Stimulated activated CD4-positive, alpha-beta T cell treated with anti-CD3 and anti-CD28 coated beads, Interleukin-12 subunit alpha, Interleukin-12 subunit beta, amount 100 ng/mL, for 24 hours (primary cell): ENCODE measurements around the gene ASB16.
A peak's percentile ranks its signal among the peaks of the same experiment; 100 is the strongest.

Experiments
- DNase-seq, 2 experiments: peaks; one replicate each; pipeline ENCODE4 v3.0.0-alpha.2; 2020; ENCODE audit warnings: low read depth in 2 of 2

ASB16 gene

DNA sequence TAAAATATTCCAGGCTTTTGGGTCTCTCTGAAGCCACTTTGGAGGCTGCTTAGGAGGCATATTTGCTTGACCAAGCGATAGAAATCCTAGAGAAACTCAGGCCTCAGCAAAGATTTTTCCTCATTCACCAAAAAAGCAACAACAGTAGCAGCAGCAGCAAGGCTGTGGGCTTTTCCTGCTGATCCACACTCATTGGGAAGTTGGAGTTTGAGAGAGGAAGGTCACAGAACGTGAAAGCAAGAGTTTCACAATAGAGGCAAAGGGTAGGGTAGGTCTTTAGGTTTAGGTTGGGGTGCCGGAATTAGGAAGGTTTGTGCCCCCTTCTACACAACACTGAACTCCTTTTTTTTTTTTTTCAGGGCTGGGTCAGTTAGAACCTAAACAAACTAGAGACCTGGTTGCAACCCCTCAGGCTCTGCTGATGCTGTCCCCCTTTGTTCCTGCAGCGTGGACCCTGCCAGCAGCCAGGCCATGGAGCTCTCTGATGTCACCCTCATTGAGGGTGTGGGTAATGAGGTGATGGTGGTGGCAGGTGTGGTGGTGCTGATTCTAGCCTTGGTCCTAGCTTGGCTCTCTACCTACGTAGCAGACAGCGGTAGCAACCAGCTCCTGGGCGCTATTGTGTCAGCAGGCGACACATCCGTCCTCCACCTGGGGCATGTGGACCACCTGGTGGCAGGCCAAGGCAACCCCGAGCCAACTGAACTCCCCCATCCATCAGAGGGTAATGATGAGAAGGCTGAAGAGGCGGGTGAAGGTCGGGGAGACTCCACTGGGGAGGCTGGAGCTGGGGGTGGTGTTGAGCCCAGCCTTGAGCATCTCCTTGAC, 18.3 kb downstream of the ASB16 start:
- no peak for DNase-seq

GRCh38 chr17:44190481-44190880, 20.0 kb downstream of the ASB16 start:
- DNase-seq, result no peak

DNA sequence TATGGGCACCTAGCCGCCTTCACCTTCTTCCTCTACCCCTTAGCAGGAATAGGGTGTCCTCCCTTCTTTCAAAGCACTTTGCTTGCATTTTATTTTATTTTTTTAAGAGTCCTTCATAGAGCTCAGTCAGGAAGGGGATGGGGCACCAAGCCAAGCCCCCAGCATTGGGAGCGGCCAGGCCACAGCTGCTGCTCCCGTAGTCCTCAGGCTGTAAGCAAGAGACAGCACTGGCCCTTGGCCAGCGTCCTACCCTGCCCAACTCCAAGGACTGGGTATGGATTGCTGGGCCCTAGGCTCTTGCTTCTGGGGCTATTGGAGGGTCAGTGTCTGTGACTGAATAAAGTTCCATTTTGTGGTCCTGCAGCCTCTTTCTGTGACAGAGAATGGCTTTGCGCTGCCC, 20.9 kb downstream of the ASB16 start:
- DNase-seq, result no peak

GRCh38 chr17:44191941-44192496, 21.5 kb downstream of the ASB16 start:
- no peak for DNase-seq

GRCh38 chr17:44192750-44193149, 22.2 kb downstream of the ASB16 start:
- no peak for DNase-seq

GRCh38 chr17:44193326-44194084, 23.0 kb downstream of the ASB16 start:
- DNase-seq, result no peak

GRCh38 chr17:44197107-44197506, 26.6 kb downstream of the ASB16 start:
- no peak for DNase-seq

- DNase-seq, result no peak
Observed at GRCh38 chr17:44197980-44198720, 27.6 kb downstream of the ASB16 start.

- DNase-seq, result peak in 1 of 2 experiments; percentile 33
Observed at GRCh38 chr17:44198721-44199552, 28.4 kb downstream of the ASB16 start.

DNA sequence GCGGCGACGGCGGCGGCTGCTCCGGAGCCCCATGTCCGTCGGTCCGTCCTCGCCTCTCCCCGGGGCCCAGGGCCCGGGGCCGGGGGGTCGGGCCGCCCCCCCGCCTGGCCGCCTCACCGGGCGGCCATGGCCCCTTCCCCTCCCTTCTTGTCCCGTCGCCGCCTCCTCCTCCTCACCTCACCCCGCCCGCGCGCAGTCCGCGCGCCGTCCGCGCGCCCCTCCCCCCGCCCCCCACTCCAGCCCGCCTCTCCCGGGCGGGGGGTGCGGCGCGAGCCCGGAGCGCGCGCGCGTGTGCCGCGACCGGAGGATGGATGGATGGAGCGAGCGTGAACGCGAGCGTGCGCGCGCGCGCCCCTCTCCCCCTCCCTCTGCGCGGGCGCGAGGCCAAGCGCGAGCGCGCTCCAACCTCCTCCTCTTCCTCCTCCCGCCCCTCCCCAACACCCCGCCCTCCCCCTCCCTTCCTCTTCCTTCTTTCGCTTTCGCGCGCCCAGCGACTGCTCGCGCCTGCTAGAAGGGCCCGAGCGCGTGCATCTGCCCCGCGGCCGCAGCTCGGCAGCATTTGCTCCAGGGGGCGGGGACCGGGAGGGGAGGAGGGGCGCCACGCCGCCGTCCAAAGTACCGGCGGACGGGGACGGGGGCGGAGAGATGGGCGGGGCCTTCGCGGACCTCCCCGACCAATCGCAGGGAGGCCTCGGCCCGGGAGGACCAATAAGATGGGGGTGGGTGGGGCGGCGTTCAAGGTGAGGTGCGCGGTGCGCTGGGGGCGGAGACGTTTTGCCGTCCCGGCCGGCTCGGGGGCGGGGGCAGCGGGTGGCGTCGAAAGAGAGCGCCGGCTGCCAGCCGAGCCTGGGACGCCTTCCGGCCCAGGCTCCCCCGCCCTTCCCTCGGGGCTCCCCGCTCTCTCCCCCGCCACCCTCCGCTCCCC, 29.3 kb downstream of the ASB16 start, which contains the start of gene ATXN7L3:
TSS of gene ATXN7L3 (minus strand) at position 332 of the 925 bp plus-strand sequence. CDS start 1,814 bp downstream, outside the sequence.
- DNase-seq, result peak; percentile 99 to 100

GRCh38 chr17:44200478-44201155, 30.1 kb downstream of the ASB16 start:
- no peak for DNase-seq

- DNase-seq, result no peak
Observed at GRCh38 chr17:44202756-44203155, 32.3 kb downstream of the ASB16 start.

GRCh38 chr17:44203731-44204440, 33.4 kb downstream of the ASB16 start:
- peak in 1 of 2 experiments; percentile 62 for DNase-seq

GRCh38 chr17:44204441-44204882, 34.0 kb downstream of the ASB16 start:
- no peak for DNase-seq

DNA sequence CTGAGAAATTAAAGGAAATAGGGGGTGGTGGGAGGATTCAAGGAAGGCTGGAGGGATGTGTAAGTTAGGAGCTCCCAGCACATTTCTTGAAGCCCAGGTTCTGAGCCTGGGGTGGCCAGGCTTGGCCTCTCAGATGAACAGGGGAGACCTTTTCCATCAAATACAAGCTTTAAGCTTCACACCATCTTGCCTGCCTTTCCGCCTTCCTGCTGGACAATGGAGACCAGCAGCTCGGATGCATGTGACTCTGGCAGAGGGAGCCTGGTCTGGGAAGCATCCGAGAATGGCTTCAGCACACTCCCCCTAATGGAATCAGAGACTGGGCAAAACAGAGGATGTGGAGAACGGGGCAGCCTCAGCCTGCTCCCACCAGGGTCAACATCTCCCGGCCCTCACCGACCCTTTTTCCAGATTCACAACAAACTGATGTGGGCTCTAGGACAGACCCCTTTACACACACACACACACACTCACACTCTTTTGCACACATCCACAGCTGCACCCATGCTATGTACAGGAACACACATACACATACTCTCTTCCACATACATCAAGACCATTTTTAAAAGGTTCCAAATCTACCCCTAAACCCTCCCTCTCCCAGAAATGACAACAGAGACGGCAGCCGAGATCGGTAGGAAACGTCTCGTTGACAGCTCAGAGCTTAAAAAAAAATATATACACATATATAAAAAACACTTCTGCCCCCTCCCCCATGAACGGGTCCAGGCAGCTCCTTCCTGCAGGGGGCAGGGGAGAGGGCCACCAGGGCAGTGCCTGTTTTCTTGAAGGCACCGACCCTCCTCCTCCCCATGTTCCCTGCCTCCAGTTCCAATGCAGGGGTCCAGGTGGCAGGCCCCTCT, 35.7 kb downstream of the ASB16 start:
- no peak for DNase-seq

DNA sequence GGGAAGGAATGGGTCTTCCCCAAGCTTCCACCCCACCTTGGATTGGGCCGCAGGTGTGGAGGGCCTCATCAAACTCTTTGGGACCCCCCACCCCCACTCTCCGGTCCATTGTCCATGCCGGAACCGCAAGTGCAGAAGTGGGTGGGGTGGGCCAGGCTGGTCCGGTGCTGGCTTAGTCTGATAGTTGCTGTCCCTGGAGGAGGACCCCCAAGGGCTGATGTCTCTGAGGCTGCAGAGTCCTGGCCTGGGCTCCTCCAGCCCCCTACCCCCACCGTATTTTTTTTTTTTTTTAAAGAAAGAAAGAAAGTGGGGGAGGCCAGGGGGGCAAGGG, 36.3 kb downstream of the ASB16 start:
- DNase-seq, result no peak

GRCh38 chr17:44207319-44207718, 36.8 kb downstream of the ASB16 start:
- no peak for DNase-seq

GRCh38 chr17:44207743-44208142, 37.2 kb downstream of the ASB16 start:
- no peak for DNase-seq
